Activated CD4-positive, CD25-positive, alpha-beta regulatory T cell treated with anti-CD3 and anti-CD28 coated beads, Interleukin-2, amount 50 U/mL, for 24 hours (primary cell): Measurements from ENCODE around the gene ARL5C.
"Not testable (repeated sequence)": the region's sequence is repeated elsewhere in the genome, so short reads cannot be mapped to it uniquely, and the experiment has no call there.

ENCODE experiments used
- ATAC-seq, 2 donors: fragments of 150-1000 bp; cut with Tn5 transposase; one replicate each; pipeline ENCODE4 v1.10.0; 2021; ENCODE audit warnings: mild to moderate bottlenecking in 1 of 2, moderate library complexity in 1 of 2

ARL5C gene

GRCh38 chr17:39194089-39194984, 28.4 kb upstream of the ARL5C start:
- no peak for ATAC-seq

- ATAC-seq = no peak
Measured at GRCh38 chr17:39193346-39193745, 27.4 kb upstream of the ARL5C start.

GRCh38 chr17:39192901-39193300, 26.9 kb upstream of the ARL5C start:
- ATAC-seq = no peak

GRCh38 chr17:39191750-39192510, 26.0 kb upstream of the ARL5C start:
- ATAC-seq = no peak

- ATAC-seq = no peak
Measured at GRCh38 chr17:39187152-39187830, 21.3 kb upstream of the ARL5C start.

- no peak for ATAC-seq
Measured at GRCh38 chr17:39186481-39187002, 20.6 kb upstream of the ARL5C start.

GRCh38 chr17:39183720-39184119, 17.8 kb upstream of the ARL5C start:
- no peak for ATAC-seq

GRCh38 chr17:39183045-39183444, 17.1 kb upstream of the ARL5C start:
- no peak for ATAC-seq

- no peak for ATAC-seq
Measured at GRCh38 chr17:39181303-39181702, 15.3 kb upstream of the ARL5C start.

- ATAC-seq = no peak
Measured at GRCh38 chr17:39178536-39178935, 12.6 kb upstream of the ARL5C start.

GRCh38 chr17:39177256-39177655, 11.3 kb upstream of the ARL5C start:
- peak in 1 of 2 donors; percentile 24 for ATAC-seq

GRCh38 chr17:39175695-39176093, 9.7 kb upstream of the ARL5C start:
- no peak for ATAC-seq

GRCh38 chr17:39174920-39175694, 9.1 kb upstream of the ARL5C start:
- peak; percentile 67 to 86 for ATAC-seq

GRCh38 chr17:39173526-39174274, 7.7 kb upstream of the ARL5C start:
- no peak for ATAC-seq

GRCh38 chr17:39173080-39173479, 7.1 kb upstream of the ARL5C start:
- no peak for ATAC-seq

GRCh38 chr17:39171933-39172332, 6.0 kb upstream of the ARL5C start:
- no peak for ATAC-seq

GRCh38 chr17:39170558-39170957, 4.6 kb upstream of the ARL5C start:
- ATAC-seq = no peak

- no peak for ATAC-seq
Measured at GRCh38 chr17:39170109-39170508, 4.1 kb upstream of the ARL5C start.

- no peak for ATAC-seq
Measured at GRCh38 chr17:39169518-39169917, 3.6 kb upstream of the ARL5C start.

- ATAC-seq = no peak
Measured at GRCh38 chr17:39169101-39169500, 3.1 kb upstream of the ARL5C start.

GRCh38 chr17:39168503-39168902, 2.5 kb upstream of the ARL5C start:
- ATAC-seq = not testable (repeated sequence)

GRCh38 chr17:39167476-39167875, 1.5 kb upstream of the ARL5C start:
- no peak for ATAC-seq
